LNCAP (cell line): Measurements from ENCODE around the gene PPP1R13L.

ENCODE experiments used
- TF ChIP-seq, protein P1 (sequence below): fragments of 450-650 bp; IDR thresholded peaks from 2 replicates; pipeline ENCODE4 v1.5.1; 2017; ENCODE audit warnings: mild to moderate bottlenecking

PPP1R13L gene

GRCh38 chr19:45340232-45340898 lies 64.5 kb downstream of the PPP1R13L start, which contains the start of gene KLC3:
Gene KLC3 (plus strand): TSS chr19:45340750. CDS start chr19:45345542, 4,792 bp downstream.
- TF ChIP-seq, protein P1, sequence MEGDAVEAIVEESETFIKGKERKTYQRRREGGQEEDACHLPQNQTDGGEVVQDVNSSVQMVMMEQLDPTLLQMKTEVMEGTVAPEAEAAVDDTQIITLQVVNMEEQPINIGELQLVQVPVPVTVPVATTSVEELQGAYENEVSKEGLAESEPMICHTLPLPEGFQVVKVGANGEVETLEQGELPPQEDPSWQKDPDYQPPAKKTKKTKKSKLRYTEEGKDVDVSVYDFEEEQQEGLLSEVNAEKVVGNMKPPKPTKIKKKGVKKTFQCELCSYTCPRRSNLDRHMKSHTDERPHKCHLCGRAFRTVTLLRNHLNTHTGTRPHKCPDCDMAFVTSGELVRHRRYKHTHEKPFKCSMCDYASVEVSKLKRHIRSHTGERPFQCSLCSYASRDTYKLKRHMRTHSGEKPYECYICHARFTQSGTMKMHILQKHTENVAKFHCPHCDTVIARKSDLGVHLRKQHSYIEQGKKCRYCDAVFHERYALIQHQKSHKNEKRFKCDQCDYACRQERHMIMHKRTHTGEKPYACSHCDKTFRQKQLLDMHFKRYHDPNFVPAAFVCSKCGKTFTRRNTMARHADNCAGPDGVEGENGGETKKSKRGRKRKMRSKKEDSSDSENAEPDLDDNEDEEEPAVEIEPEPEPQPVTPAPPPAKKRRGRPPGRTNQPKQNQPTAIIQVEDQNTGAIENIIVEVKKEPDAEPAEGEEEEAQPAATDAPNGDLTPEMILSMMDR: no peak

DNA sequence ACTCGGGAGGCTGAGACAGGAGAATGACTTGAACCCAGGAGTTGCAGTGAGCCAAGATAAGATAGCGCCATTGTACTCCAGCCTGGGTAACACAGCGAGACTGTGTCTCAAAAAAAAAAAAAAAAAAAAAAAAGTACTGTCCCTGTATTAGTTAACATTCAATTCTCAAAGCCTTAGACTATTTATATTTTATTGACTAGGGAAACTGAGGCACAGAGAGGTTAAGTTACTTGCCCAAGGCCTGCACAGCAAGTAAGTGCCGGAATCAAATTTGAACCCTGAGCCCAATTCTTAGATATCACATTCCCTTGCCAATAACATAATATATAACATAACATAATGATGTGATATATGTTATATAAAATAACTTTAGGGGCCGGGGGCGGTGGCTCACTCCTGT lies 65.2 kb downstream of the PPP1R13L start:
- TF ChIP-seq, protein P1: no peak

DNA sequence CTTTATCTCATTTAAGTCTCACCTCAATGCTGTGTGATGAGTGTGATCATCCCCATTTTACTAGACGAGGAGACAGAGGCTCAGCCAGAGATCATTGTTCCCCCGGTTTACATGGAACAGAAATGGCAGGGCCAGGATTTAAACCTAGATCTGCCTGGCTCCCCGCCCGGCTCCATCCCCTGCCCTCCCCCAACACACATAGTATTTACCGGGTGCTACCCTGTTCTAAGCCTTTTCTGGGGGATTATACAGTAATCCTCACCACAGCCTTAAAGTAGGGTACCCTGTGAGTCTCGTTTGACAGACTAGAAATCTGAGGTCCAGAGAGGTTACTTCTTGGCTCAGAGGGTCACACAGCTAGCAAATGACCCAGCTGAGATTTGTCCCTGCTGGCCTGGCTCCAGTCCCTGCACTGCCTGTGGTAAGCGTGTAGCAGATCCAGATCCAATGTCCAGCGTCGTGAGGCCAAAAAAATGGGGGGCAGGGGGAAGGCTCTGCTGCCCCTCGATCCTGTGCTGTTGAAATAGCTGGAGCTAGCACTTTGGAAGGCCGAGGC lies 68.1 kb downstream of the PPP1R13L start:
- TF ChIP-seq, protein P1: no peak

- TF ChIP-seq, protein P1: no peak
These were observed 71.1 kb downstream of the PPP1R13L start for GRCh38 chr19:45333609-45334303.

- TF ChIP-seq, protein P1: no peak
These were observed 73.5 kb downstream of the PPP1R13L start for GRCh38 chr19:45331411-45331810.
